ENCODE results near the gene TAOK2. TPM values are rescaled to one million over a fixed set of nuclear protein-coding genes. Genes with fewer than 3 reads are reported as not detected.

Gene TAOK2
- total RNA-seq, 2 donors from 2014 or later = 31.1 to 58.3 TPM

DNA sequence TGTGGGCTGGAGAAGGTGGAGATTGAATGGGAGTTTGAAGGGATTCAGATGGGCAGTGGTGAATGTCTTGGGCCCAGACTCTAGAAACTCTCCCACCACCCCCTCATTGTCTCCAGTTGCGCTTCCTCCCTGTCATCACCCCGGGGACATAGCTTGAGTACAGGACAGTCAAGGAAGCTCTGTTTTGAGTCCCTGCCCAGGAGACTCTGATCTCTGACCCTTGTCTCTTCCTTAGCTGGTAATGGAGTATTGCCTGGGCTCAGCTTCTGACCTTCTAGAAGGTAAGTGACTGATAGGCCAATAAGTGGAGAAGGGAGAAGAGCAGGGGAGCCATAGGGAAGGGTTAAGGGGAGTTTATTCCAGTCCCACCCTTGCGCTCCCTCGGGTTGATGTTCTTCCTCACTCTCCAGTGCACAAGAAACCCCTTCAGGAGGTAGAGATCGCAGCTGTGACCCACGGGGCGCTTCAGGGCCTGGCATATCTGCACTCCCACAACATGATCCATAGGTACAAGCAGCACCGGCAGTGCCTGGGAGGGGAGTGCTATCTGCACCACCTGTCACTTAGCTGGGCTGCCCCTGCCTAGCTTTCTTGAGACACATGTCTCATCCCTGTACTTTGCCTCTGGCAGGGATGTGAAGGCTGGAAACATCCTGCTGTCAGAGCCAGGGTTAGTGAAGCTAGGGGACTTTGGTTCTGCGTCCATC is 5.0 kb downstream of the TAOK2 start:
- Histone ChIP-seq H3K9me3 (no peaks in the 10 kb centered on the region), H3K36me3 (replicated peaks in 1 of 2; ENCODE audit: insufficient read depth in 1 of 2, low read depth in 2 of 2) (peaks cover 10 to 47% of the 10 kb centered on the region in 2 donors), H3K4me3 (no peak overlapping the region), H3K27ac (no peak overlapping the region), H3K4me1 (peaks cover 30% of the 10 kb centered on the region), H3K27me3 (no peaks in the 10 kb centered on the region)
- intact Hi-C loops (cut with DNase I) = no loop called here
- TF ChIP-seq CTCF (IDR thresholded peaks at IDR 0.05) (no peak), POLR2A (IDR thresholded peaks at IDR 0.05) (no peak)
- ATAC-seq = no peak
- no peak for DNase-seq
- 89 to 90% methylated on average over 7 to 9 of the region's 9 CpGs for WGBS, 2 donors

DNA sequence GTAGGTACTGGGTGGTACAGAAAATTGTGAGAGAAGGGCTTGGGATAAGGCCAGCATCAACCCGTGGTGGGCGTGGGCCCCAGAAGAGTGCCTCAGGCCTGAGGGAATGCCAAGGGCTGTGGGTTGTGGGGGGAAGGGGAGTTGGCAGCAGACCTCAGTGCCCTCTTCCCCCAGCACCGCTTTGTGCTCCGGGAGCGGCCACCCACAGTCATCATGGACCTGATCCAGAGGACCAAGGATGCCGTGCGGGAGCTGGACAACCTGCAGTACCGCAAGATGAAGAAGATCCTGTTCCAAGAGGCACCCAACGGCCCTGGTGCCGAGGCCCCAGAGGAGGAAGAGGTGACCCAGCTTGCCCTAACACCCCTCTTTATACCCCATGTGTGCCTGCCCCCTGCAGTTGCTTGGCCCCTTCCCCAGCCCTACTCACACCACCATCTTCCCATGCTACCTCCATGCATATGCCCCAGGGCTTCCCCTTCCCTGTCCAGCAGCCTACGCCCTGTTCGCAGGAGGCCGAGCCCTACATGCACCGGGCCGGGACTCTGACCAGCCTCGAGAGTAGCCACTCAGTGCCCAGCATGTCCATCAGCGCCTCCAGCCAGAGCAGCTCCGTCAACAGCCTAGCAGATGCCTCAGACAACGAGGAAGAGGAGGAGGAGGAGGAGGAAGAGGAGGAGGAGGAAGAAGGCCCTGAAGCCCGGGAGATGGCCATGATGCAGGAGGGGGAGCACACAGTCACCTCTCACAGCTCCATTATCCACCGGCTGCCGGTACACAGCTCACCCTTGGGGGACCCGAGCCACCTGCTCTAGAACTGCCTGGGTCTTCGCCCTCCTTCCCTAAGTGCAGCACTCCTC is 9.1 kb downstream of the TAOK2 start:
- WGBS, 2 donors = 92% methylated on average over 18 to 24 of the region's 24 CpGs
- Histone ChIP-seq H3K27ac (no peak overlapping the region), H3K4me3 (no peak overlapping the region), H3K9me3 (no peaks in the 10 kb centered on the region), H3K4me1 (no peaks in the 10 kb centered on the region), H3K36me3 (replicated peaks in 1 of 2; ENCODE audit: insufficient read depth in 1 of 2, low read depth in 2 of 2) (peaks cover 36 to 77% of the 10 kb centered on the region in 2 donors), H3K27me3 (no peaks in the 10 kb centered on the region)
- ATAC-seq = no peak
- no peak for DNase-seq
- TF ChIP-seq POLR2A (IDR thresholded peaks at IDR 0.05) (no peak), CTCF (IDR thresholded peaks at IDR 0.05) (no peak)
- intact Hi-C loops (cut with DNase I) = no loop called here

- no peak for ATAC-seq
- no peaks in the 10 kb centered on the region for H3K9me3 ChIP-seq
- TF ChIP-seq POLR2A (IDR thresholded peaks at IDR 0.05) (no peak), CTCF (IDR thresholded peaks at IDR 0.05) (no peak)
- H3K36me3 ChIP-seq (replicated peaks in 1 of 2; ENCODE audit: insufficient read depth in 1 of 2, low read depth in 2 of 2) = peaks cover 36 to 73% of the 10 kb centered on the region in 2 donors
- H3K4me1 ChIP-seq = no peaks in the 10 kb centered on the region
- no peak overlapping the region for H3K27ac ChIP-seq
- DNase-seq = no peak
- H3K4me3 ChIP-seq = no peak overlapping the region
- intact Hi-C loops (cut with DNase I) = no loop called here
- WGBS, 2 donors = 75 to 85% methylated on average over 11 to 12 of the region's 12 CpGs
- no peaks in the 10 kb centered on the region for H3K27me3 ChIP-seq
These were observed 9.9 kb downstream of the TAOK2 start for GRCh38 chr16:29983420-29984136.

DNA sequence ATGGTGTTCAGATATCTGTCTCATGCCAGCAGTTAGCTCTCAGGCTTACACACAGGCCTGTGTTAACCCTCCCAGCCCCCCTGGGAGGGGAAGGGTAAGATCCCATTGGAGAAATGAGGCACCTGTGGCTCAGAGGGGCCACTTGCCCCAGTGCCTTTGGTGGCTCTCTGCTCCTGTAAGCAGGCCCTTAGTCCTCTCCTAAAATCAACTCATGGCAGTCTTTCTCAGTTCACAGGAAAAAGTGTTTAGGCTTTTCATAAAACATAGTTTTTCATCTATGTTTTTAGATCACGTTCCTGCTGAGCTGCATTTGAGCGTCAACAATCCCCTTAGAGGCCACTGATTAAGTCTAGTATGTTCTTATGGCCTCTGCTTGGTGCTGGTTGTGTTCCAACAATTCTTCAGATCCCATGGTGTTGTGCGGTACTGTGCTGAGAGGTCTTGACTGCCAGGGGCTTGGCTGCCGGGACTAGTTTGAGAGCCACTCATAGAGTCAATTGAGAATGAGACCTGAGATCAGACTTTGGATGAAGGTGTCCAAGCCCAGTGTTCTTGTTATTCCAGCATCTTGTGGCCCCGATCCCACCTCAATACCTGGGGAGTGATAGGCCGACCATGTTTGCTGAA is 10.6 kb downstream of the TAOK2 start:
- Histone ChIP-seq H3K27me3 (no peaks in the 10 kb centered on the region), H3K9me3 (no peaks in the 10 kb centered on the region), H3K4me3 (no peak overlapping the region), H3K4me1 (no peaks in the 10 kb centered on the region), H3K27ac (no peak overlapping the region), H3K36me3 (replicated peaks in 1 of 2; ENCODE audit: insufficient read depth in 1 of 2, low read depth in 2 of 2) (peaks cover 36 to 68% of the 10 kb centered on the region in 2 donors)
- intact Hi-C loops (cut with DNase I) = no loop called here
- ATAC-seq = no peak
- WGBS, 2 donors = 73 to 87% methylated on average over 6 of the region's 6 CpGs
- TF ChIP-seq POLR2A (IDR thresholded peaks at IDR 0.05) (no peak), CTCF (IDR thresholded peaks at IDR 0.05) (no peak)
- DNase-seq = no peak
